ENCODE measurements around the gene E2F1. TPM values are rescaled to one million over a fixed set of nuclear protein-coding genes. Genes with fewer than 3 reads are reported as not detected.

The E2F1 gene
- total and polyA plus RNA-seq, 8 donors = 2.3 to 24.9 (median 4.6) TPM

GRCh38 chr20:33716498-33716897 lies 30.3 kb upstream of the E2F1 start:
- H3K27ac ChIP-seq = no peak overlapping the region
- peaks cover 13 to 40% (median 37%) of the 10 kb centered on the region in 4 donors for H3K36me3 ChIP-seq
- TF ChIP-seq POLR2A (IDR thresholded peaks at IDR 0.05) (no peak), CTCF (IDR thresholded peaks at IDR 0.05) (no peak), POLR2AphosphoS5 (IDR thresholded peaks at IDR 0.05) (no peak)
- DNase-seq = no peak
- peaks cover 12 to 21% (median 18%) of the 10 kb centered on the region in 4 donors for H3K4me1 ChIP-seq
- H3K9me3 ChIP-seq = no peaks in the 10 kb centered on the region
- no peaks in the 10 kb centered on the region for H3K27me3 ChIP-seq
- WGBS, 5 donors = 82 to 95% (median 89%) methylated on average over 2 of the region's 2 CpGs
- no peak overlapping the region for H3K4me3 ChIP-seq
- intact Hi-C loops (cut with DNase I; ENCODE audit: low total_unique reads) = no loop called here

- TF ChIP-seq CTCF (IDR thresholded peaks at IDR 0.05) (no peak), POLR2AphosphoS5 (IDR thresholded peaks at IDR 0.05) (no peak), EP300 (IDR thresholded peaks at IDR 0.05) (no peak), POLR2A (IDR thresholded peaks at IDR 0.05) (no peak)
- Histone ChIP-seq H3K27me3 (no peaks in the 10 kb centered on the region), H3K36me3 (peaks cover 13 to 54% (median 49%) of the 10 kb centered on the region in 4 donors), H3K4me1 (peaks cover 2 to 6% (median 4%) of the 10 kb centered on the region in 4 donors), H3K27ac (no peak overlapping the region), H3K9me3 (no peaks in the 10 kb centered on the region), H3K4me3 (no peak overlapping the region)
- no peak for DNase-seq
- 83 to 90% (median 88%) methylated on average over 10 of the region's 10 CpGs for whole genome bisulfite sequencing, 5 donors
- intact Hi-C loops (cut with DNase I; ENCODE audit: low total_unique reads) = no loop called here
These were observed 27.7 kb upstream of the E2F1 start for GRCh38 chr20:33713865-33714367.

DNA sequence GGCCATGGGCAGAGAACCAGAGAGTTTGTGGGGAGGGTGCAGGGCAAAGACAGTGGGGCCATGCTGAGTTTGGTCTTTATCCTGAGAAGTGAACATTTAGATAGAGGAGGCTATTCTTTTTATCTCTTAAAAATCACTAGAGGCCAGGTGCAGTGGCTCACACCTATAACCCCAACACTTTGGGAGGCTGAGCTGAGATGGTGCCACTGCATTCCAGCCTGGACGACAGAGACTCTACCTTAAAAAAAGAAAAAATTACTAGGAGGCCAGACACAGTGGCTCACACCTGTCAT lies 25.2 kb upstream of the E2F1 start:
- H3K9me3 ChIP-seq = no peaks in the 10 kb centered on the region
- intact Hi-C loops (cut with DNase I; ENCODE audit: low total_unique reads) = no loop called here
- H3K27me3 ChIP-seq = no peaks in the 10 kb centered on the region
- H3K4me3 ChIP-seq = no peak overlapping the region
- WGBS, 5 donors = 70 to 95% (median 75%) methylated on average over 1 of the region's 1 CpG
- no peak overlapping the region for H3K27ac ChIP-seq
- H3K4me1 ChIP-seq = no peaks in the 10 kb centered on the region
- TF ChIP-seq CTCF (IDR thresholded peaks at IDR 0.05) (no peak), POLR2AphosphoS5 (IDR thresholded peaks at IDR 0.05) (no peak), POLR2A (IDR thresholded peaks at IDR 0.05) (no peak), EP300 (IDR thresholded peaks at IDR 0.05) (no peak)
- H3K36me3 ChIP-seq = peaks cover 20 to 78% (median 68%) of the 10 kb centered on the region in 4 donors
- no peak for DNase-seq

GRCh38 chr20:33710681-33711445 lies 24.7 kb upstream of the E2F1 start:
- TF ChIP-seq EP300 (IDR thresholded peaks at IDR 0.05) (no peak), POLR2AphosphoS5 (IDR thresholded peaks at IDR 0.05) (no peak), CTCF (IDR thresholded peaks at IDR 0.05) (no peak), POLR2A (IDR thresholded peaks at IDR 0.05) (no peak)
- H3K36me3 ChIP-seq = peaks cover 20 to 83% (median 74%) of the 10 kb centered on the region in 4 donors
- no peak overlapping the region for H3K4me3 ChIP-seq

More at GRCh38 chr20:33710681-33711445, 24.7 kb upstream of the E2F1 start:
- intact Hi-C loops (cut with DNase I; ENCODE audit: low total_unique reads) = no loop called here
- Histone ChIP-seq H3K27ac (no peak overlapping the region), H3K27me3 (no peaks in the 10 kb centered on the region), H3K9me3 (no peaks in the 10 kb centered on the region), H3K4me1 (no peaks in the 10 kb centered on the region)
- WGBS, 5 donors = 73 to 80% (median 78%) methylated on average over 13 to 14 of the region's 14 CpGs
- no peak for DNase-seq

All from stomach (tissue), 9 donors.